ENCODE measurements around the gene BGLAP.

The BGLAP gene

DNA sequence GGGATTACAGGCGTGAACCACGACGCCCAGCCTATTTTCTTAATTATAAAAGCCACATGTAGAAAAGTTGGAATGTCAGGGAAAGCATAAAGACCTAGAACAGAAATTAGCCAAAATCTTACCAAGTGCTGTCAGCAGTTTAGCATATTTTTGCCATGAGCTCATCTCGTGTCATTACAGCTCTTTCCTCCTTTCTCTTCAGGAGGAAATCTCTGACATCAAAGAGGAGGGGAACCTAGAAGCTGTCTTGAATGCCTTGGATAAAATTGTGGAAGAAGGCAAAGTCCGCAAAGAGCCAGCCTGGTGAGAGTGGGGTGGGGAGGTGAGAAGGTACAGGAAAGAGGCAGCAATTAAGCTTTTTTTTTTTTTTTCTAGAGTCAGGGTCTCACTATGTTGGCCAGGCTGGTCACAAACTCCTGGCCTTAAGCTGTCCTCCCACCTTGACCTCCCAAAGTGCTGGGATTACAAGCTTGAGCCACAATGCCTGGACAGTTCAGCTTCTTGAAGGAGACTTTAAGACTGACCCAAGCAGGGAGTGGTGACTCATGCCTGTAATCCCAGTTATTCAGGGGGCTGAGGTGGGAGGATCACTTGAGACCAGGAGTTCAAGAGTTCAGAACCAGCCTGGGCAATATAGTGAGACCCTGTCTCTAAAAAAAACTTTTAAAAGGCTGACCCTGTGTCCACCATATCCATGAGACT lies 8.4 kb upstream of the BGLAP start:
- Mint-ChIP-seq H3K27ac (no peak overlapping the region), H3K27me3 (no peaks in the 10 kb centered on the region), H3K36me3 (peaks cover 27% of the 10 kb centered on the region), H3K4me1 (no peaks in the 10 kb centered on the region), H3K9me3 (no peaks in the 10 kb centered on the region), H3K4me3 (no peak overlapping the region)
- CTCF ChIA-PET, result interaction anchor here (1.0 to 1.1 kb wide), 2 partner anchors 86 to 88 kb away, joined by 3 read pairs; no protein-coding TSS in a partner anchor
- no peak for DNase-seq

DNA sequence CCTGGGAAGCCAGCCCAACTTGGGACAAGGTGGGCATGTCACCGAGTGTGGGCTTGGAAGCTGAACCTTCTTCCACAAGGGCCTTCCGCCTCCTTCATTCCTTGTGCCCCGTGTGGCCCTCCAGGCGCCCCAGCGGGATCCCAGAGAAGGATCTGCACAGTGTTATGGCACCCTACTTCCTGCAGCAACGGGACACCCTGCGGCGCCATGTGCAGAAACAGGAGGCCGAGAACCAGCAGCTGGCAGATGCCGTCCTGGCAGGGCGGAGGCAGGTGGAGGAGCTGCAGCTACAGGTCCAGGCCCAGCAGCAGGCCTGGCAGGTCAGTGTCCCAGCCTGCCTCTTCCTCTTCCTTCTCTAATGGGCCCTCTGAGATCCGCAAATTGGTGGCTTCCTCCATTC lies 5.8 kb upstream of the BGLAP start:
- DNase-seq, result no peak
- Mint-ChIP-seq H3K4me1 (no peaks in the 10 kb centered on the region), H3K27me3 (no peaks in the 10 kb centered on the region), H3K4me3 (no peak overlapping the region), H3K27ac (no peak overlapping the region), H3K36me3 (peaks cover 25% of the 10 kb centered on the region), H3K9me3 (no peaks in the 10 kb centered on the region)
- CTCF ChIA-PET, result interaction anchor here (1.5 kb wide), 1 partner anchor 9 kb away, joined by 3 read pairs; no protein-coding TSS in a partner anchor

DNA sequence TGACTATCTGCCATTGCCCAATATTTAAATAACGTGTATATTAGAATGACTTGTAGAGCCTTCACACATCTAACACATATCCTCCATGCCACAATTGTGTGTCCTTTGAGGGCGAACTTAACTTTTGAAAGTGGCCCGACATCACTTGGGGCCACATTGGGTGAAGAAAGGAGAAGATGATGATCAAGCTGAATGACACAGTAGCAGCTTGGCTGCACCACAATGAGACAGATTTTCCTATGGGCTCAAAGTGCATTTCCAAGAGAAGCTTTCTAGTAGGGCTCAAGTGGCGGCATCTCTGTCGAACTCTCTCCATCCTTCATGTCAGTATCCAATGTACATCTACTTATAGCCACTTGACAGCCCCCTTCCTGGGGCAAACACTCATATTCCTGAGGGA lies 3.7 kb upstream of the BGLAP start:
- Mint-ChIP-seq H3K27me3 (no peaks in the 10 kb centered on the region), H3K36me3 (peaks cover 25% of the 10 kb centered on the region), H3K4me1 (no peaks in the 10 kb centered on the region), H3K9me3 (no peaks in the 10 kb centered on the region), H3K4me3 (no peak overlapping the region), H3K27ac (no peak overlapping the region)
- CTCF ChIA-PET, result no interaction called here
- no peak for DNase-seq

DNA sequence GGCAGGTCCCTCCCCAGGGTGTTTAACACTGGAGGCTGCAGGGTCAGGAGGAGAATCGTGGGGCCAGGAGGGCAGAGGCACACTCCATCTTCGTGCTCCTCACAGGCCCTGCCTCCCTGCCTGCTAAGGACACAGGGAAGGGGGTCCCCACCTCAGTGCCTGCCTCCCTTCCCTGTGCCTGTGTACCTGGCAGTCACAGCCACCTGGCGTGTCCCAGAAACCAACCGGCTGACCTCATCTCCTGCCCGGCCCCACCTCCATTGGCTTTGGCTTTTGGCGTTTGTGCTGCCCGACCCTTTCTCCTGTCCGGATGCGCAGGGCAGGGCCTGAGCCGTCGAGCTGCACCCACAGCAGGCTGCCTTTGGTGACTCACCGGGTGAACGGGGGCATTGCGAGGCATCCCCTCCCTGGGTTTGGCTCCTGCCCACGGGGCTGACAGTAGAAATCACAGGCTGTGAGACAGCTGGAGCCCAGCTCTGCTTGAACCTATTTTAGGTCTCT lies 623 bp upstream of the BGLAP start:
- Mint-ChIP-seq H3K27me3 (peaks cover 3% of the 10 kb centered on the region), H3K36me3 (peaks cover 20% of the 10 kb centered on the region), H3K27ac (no peak overlapping the region), H3K4me1 (peaks cover 19% of the 10 kb centered on the region), H3K9me3 (no peaks in the 10 kb centered on the region), H3K4me3 (no peak overlapping the region)
- CTCF ChIA-PET, result interaction anchor here (0.6 kb wide), 2 partner anchors 74 to 99 kb away, joined by 3 read pairs; no protein-coding TSS in a partner anchor
- no peak for DNase-seq

DNA sequence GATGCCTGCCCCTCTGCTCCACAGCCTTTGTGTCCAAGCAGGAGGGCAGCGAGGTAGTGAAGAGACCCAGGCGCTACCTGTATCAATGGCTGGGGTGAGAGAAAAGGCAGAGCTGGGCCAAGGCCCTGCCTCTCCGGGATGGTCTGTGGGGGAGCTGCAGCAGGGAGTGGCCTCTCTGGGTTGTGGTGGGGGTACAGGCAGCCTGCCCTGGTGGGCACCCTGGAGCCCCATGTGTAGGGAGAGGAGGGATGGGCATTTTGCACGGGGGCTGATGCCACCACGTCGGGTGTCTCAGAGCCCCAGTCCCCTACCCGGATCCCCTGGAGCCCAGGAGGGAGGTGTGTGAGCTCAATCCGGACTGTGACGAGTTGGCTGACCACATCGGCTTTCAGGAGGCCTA lies 754 bp downstream of the BGLAP start:
- H3K4me1 Mint-ChIP-seq, result peaks cover 19% of the 10 kb centered on the region
- CTCF ChIA-PET, result interaction anchor here (0.6 kb wide), 1 partner anchor 122 kb away, joined by 3 read pairs; no protein-coding TSS in a partner anchor
- no peak overlapping the region for H3K27ac Mint-ChIP-seq
- DNase-seq, result no peak
- no peaks in the 10 kb centered on the region for H3K9me3 Mint-ChIP-seq
- no peak overlapping the region for H3K4me3 Mint-ChIP-seq
- H3K36me3 Mint-ChIP-seq, result peaks cover 13% of the 10 kb centered on the region
- peaks cover 3% of the 10 kb centered on the region for H3K27me3 Mint-ChIP-seq

DNA sequence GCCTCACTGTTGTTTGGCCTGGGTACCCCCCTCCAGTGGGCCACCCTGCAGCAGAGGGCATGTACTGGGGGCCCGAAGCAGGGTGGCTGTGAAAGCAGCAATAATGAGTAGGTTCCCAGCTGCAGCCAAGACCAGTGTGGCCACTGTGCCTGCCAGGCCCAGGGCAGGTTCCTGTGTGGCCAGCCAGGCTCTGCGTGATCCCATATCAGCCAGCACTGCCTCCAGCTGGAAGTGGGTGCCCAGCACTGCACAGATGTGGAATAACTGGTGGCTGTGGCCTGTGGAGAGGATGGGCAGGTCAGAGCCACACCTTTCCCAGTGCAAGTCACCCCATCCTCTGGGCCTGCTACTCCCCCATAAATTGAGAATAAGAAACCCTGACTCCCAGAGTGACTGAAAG lies 2.1 kb downstream of the BGLAP start:
- Mint-ChIP-seq H3K4me1 (peaks cover 19% of the 10 kb centered on the region), H3K4me3 (no peak overlapping the region), H3K27ac (no peak overlapping the region), H3K9me3 (no peaks in the 10 kb centered on the region), H3K27me3 (peaks cover 3% of the 10 kb centered on the region), H3K36me3 (peaks cover 9% of the 10 kb centered on the region)
- no peak for DNase-seq
- CTCF ChIA-PET, result no interaction called here

DNA sequence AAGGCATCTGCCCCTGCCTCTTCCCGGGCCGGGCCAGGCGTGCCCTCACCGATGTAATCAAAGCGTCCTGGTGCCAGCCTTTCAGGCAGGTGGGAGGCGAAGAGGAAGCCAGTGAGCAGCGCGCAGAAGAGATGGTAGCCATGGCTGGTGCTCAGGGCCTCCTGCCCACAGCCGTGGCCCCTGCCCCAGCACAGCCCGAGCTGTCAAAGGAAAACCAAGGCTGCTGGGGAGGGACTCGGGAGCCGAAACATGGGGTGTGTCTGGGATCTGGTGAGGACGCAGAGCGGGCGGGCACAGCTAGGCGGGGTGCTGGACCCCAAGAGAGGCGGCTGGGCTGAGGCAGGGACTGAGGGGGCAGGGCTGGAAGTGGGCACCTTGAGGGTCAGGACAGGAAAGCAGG lies 2.7 kb downstream of the BGLAP start:
- CTCF ChIA-PET, result interaction anchor here (1.6 kb wide), 1 partner anchor 8 kb away, joined by 3 read pairs; no protein-coding TSS in a partner anchor
- Mint-ChIP-seq H3K27me3 (peaks cover 3% of the 10 kb centered on the region), H3K4me3 (peak overlapping the region; percentile 72), H3K4me1 (peaks cover 19% of the 10 kb centered on the region), H3K9me3 (no peaks in the 10 kb centered on the region), H3K36me3 (peaks cover 11% of the 10 kb centered on the region), H3K27ac (no peak overlapping the region)
- no peak for DNase-seq

DNA sequence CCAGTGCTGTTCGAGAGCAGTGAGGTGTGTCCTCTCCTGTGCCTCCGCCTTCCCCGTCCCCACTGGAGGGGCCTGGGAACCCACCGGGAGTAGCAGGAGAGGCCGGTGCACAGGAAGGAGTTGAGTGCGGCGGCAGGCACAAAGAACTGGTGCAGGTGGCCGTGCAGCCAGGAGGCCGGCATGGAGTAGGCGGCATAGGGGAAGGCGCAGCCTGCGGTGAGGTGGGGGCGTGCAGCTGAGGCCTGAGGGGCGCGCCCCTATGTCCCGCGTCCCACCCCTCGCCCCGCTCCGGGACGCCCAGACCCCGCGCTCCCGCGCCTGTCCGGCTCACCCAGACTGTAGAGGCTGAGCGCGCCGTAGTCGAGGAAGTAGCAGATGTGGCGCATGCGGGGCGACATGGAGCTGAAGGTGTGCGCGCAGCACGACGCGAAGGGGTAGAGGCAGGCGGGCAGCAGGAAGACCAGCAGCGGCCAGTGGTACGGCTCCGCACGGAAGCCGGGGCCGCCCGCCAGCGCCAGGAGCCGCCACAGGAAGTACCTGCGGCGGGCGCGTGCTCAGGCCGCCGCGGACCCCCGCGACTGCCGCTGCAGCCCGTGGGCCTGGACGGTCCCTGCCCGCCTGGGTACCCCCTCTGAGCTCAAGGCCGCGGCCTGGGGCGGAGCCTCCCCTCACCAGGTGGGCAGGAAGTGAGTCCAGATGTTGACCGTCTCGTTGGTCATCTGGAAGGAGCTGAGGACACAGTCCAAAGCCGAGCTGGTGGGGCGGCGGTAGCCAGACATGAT lies 3.7 kb downstream of the BGLAP start:
- DNase-seq, result peak; percentile 69
- Mint-ChIP-seq H3K4me3 (peak overlapping the region; percentile 72), H3K36me3 (peaks cover 10% of the 10 kb centered on the region), H3K4me1 (peaks cover 20% of the 10 kb centered on the region), H3K27ac (peak overlapping the region; percentile 13), H3K27me3 (peaks cover 3% of the 10 kb centered on the region), H3K9me3 (no peaks in the 10 kb centered on the region)
- CTCF ChIA-PET, result interaction anchor here (1.6 kb wide), 1 partner anchor 9 kb away, joined by 3 read pairs; no protein-coding TSS in a partner anchor

DNA sequence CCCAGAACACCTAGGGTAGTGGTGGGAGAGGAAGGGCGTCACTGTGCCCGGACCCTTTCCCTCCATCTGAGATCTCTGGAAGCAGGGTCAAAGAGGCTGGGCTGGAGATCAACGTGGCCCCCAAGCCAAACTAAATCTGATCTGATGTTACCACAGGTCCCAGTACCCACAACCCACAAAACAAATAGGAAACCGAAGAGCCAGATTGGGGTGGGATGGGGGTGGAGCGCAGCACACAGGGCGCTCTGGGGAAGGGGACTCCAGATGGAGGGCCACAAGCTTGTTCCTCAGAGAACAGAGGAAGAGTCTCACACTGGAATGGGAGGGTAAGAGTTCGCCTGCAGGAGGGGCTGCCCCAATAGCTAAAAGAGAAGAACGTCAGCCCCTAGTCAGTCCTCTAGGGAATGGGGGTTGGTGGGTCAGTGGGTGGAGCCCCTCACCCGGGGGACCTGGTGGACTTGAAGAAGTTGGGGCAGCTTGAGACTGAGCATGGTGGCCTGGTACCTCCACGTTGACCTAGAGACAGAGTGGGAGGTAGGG lies 4.3 kb downstream of the BGLAP start:
- Mint-ChIP-seq H3K27ac (peak overlapping the region; percentile 13), H3K4me1 (peaks cover 24% of the 10 kb centered on the region), H3K9me3 (no peaks in the 10 kb centered on the region), H3K27me3 (peaks cover 3% of the 10 kb centered on the region), H3K36me3 (peaks cover 13% of the 10 kb centered on the region), H3K4me3 (no peak overlapping the region)
- no peak for DNase-seq
- CTCF ChIA-PET, result interaction anchor here (1.6 kb wide), 1 partner anchor 10 kb away, joined by 3 read pairs; no protein-coding TSS in a partner anchor

DNA sequence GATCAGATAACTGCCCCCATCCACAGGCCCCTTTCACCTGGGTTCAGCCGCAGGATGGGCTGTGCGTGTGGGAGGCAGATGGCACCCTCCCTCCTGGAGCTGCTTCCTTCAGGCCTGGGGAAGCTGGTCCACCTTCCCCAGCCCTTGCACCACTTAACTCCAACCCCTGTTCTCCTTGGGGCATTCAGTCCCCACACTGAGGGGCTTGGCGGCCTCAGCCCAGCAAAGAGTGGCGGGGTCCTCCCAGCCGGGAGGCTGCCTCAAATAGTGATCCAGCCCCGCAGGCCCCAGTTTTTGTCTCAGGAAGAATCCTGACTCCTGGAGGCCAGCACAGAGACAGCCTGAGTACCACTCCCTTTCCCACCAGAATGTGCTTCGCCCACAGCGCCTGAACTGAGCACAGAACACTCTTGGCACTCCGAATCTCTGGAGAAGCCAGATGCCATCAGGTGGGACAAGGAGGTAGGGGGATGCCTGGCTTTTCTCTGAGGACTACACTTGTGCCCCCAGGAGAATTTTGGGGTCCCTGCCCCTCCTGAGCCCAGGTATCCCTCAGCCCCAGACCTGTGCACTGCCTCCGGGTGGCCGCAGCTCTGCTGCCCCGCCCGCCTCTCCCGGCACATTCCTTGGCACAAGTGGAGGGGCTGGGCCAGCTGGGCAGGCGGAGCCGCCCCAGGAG lies 4.9 kb downstream of the BGLAP start:
- H3K27me3 Mint-ChIP-seq, result peaks cover 3% of the 10 kb centered on the region
- H3K4me1 Mint-ChIP-seq, result peaks cover 30% of the 10 kb centered on the region
- H3K27ac Mint-ChIP-seq, result no peak overlapping the region
- CTCF ChIA-PET, result interaction anchor here (1.1 kb wide), 1 partner anchor 105 kb away, joined by 3 read pairs; no protein-coding TSS in a partner anchor
- DNase-seq, result no peak
- no peak overlapping the region for H3K4me3 Mint-ChIP-seq
- no peaks in the 10 kb centered on the region for H3K9me3 Mint-ChIP-seq
- peaks cover 13% of the 10 kb centered on the region for H3K36me3 Mint-ChIP-seq

DNA sequence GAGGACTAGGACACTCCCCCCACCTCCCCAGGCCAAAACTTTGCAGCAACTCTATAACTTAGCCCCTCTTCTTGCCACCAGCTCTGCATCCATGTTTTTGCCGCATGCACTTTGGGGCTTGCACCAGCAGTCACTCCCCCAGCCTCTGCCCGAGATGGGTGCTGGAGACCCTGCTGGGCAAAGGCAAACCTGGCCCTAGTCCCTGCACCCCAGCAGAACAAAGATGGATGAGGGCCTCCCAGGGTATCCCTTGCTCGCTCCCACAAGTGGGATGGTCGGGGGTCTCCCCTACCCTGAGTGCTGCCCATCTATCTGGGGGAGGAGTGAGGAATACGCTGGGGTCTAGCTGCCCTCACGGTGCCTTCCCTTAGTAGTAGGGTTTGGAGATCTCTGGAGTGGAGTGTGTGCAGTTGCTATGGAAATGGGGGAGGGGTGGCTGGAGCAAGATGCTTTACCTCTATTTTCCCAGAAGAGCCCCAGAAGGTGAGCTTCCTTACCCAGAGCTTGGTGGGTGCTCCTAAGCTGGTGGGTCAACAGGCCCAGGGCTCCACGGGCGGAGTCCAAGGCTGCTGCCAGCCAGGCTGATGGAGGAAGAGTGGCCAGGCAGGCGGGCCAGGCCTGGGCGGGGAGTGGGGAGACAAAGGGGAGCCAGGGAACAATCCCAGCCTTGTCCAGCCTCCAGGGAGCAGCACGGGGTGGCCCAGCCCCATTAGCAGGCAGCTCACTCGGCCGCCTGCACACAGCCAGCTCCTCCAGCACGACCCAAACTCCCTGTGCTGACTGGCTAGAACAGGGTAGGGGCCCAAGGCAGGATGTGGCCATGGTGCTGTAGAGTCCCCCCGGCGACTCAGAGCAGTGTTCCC lies 5.7 kb downstream of the BGLAP start, which contains the start of gene PAQR6:
Gene PAQR6, minus strand, starts transcription at position 597 of the 863 bp plus-strand sequence. CDS start 1,325 bp downstream, outside the sequence.
- no peak for DNase-seq
- CTCF ChIA-PET, result interaction anchor here (0.6 to 1.1 kb wide), 2 partner anchors 22 to 106 kb away, joined by 3 read pairs; no protein-coding TSS in a partner anchor
- peaks cover 3% of the 10 kb centered on the region for H3K27me3 Mint-ChIP-seq
- no peak within 1 kb of the TSS for H3K4me3 Mint-ChIP-seq
- H3K9me3 Mint-ChIP-seq, result no peaks in the 10 kb centered on the region
- peaks cover 38% of the 10 kb centered on the region for H3K4me1 Mint-ChIP-seq
- peaks cover 21% of the 10 kb centered on the region for H3K36me3 Mint-ChIP-seq
- H3K27ac Mint-ChIP-seq, result peak within 1 kb of the TSS; percentile 46

DNA sequence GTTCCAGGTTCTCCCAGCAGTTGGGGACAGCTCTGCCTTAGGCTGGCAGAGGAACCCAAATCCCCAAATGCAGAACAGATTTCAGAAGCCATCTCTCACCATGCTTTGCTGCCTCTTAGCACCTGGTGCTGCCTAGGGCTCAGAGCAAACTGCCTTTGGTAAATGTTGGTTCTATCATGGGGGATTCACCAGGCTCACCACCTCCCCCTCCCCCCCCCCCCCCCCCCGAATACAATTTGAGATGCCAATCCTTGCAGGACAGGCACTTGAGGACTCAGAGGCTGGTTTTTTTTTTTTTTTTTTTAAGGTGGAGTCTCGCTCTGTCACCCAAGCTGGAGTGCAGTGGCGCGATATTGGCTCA lies 6.3 kb downstream of the BGLAP start:
- peaks cover 3% of the 10 kb centered on the region for H3K27me3 Mint-ChIP-seq
- CTCF ChIA-PET, result interaction anchor here (0.6 kb wide), 1 partner anchor 23 kb away, joined by 3 read pairs; no protein-coding TSS in a partner anchor

DNA sequence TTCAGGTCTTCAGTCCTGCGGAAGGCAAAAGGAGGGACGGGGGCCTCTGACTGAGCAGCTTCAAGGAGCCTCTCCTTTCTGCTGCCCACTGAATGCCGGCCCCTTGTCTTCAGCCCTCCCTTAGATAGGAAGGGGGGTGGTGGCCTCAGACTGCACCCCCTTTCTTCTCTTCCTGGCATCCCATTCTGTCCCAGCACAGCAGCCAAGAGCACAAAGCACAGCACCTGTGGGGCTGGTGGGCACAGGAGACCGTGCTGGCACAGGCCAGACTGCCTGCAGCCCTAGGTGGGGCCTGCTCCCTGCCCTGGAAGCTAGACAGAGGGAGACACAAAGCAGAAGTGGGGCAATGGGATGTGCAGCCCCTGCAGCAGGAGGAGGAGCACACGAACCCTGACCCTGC lies 7.6 kb downstream of the BGLAP start:
- Mint-ChIP-seq H3K4me3 (no peak overlapping the region), H3K4me1 (peaks cover 36% of the 10 kb centered on the region), H3K9me3 (no peaks in the 10 kb centered on the region), H3K27me3 (peaks cover 3% of the 10 kb centered on the region), H3K36me3 (peaks cover 34% of the 10 kb centered on the region), H3K27ac (peak overlapping the region; percentile 9)
- DNase-seq, result no peak
- CTCF ChIA-PET, result interaction anchor here (0.7 kb wide), 1 partner anchor 122 kb away, joined by 3 read pairs; no protein-coding TSS in a partner anchor

More for the DNA sequence above, 6.3 kb downstream of the BGLAP start:
- no peaks in the 10 kb centered on the region for H3K9me3 Mint-ChIP-seq
- no peak overlapping the region for H3K27ac Mint-ChIP-seq
- no peak for DNase-seq
- H3K4me1 Mint-ChIP-seq, result peaks cover 40% of the 10 kb centered on the region
- H3K4me3 Mint-ChIP-seq, result no peak overlapping the region
- H3K36me3 Mint-ChIP-seq, result peaks cover 27% of the 10 kb centered on the region
